GM12878 (cell line): ENCODE data around the gene CCS. TPM values are rescaled to one million over a fixed set of nuclear protein-coding genes. Genes with fewer than 3 reads are reported as not detected.

Experiments
- ATAC-seq: fragments of 200-7000 bp; cut with Tn5 transposase; 3 replicates; pipeline ENCODE4 v1.9.1; 2020; ENCODE audit warnings: mild to moderate bottlenecking, moderate library complexity
- BruUV-seq: library from RNA; stranded (reverse); fragments of 400-500 nt; replicated peaks from 2 replicates; lab custom pipeline; 2021; lab: Mats Ljungman, UMichigan
- CTCF ChIA-PET: fragments of 300-600 bp; sonication (Branson Sonifier 250); formaldehyde crosslinking; extraction: SDS; loops from one replicate; lab custom pipeline; 2021; ENCODE audit warnings: inconsistent platforms; lab: Yijun Ruan, JAX
- POLR2A ChIA-PET: fragments of 350-600 bp; formaldehyde crosslinking; extraction: SDS; loops from one replicate; lab custom pipeline; 2021; ENCODE audit warnings: inconsistent platforms; lab: Charles Lee
- RAD21 ChIA-PET: fragments of 300-600 bp; sonication (Branson Sonifier 250); formaldehyde crosslinking; loops from one replicate; lab custom pipeline; 2023; ENCODE audit warnings: antibody characterized with exemption; ENCODE audit not compliant: unreplicated experiment; lab: Charles Lee
- SMC1A ChIA-PET: fragments of 300-600 bp; sonication (Branson Sonifier 250); formaldehyde crosslinking; loops from one replicate; lab custom pipeline; 2023; ENCODE audit not compliant: unreplicated experiment, uncharacterized antibody; lab: Charles Lee
- DNase-seq: peaks from one replicate; pipeline ENCODE4 v3.0.0-alpha.2; 2011; ENCODE audit warnings: low read depth, low spot score
- FAIRE-seq: peaks from 3 replicates; lab custom pipeline; 2011; peaks lifted over from hg19 to GRCh38; lab: Jason Lieb, UNC
- H2AFZ ChIP-seq: 2 replicates; pipeline ENCODE4 v1.6.0; 2011; ENCODE audit warnings: low read depth, low read length, control low read depth; ENCODE audit not compliant: control insufficient read depth
- H3K27ac ChIP-seq: 2 replicates; pipeline ENCODE4 v1.5.1; 2011; ENCODE audit warnings: control low read depth; ENCODE audit not compliant: control insufficient read depth, insufficient read depth
- H3K27me3 ChIP-seq, 2 experiments: replicated peaks in 1 of 2; 2 replicates each; pipeline versions ENCODE4 v1.6.0 to v1.6.1; 2011; ENCODE audit warnings: low read length in 1 of 2; ENCODE audit not compliant: control insufficient read depth in 2 of 2, insufficient read depth in 2 of 2
- H3K36me3 ChIP-seq, 2 experiments: 2 replicates each; pipeline ENCODE4 v1.5.1; 2011; ENCODE audit warnings: low read length in 1 of 2; ENCODE audit not compliant: control insufficient read depth in 2 of 2, insufficient read depth in 2 of 2
- H3K4me1 ChIP-seq: 2 replicates; pipeline ENCODE4 v1.6.1; 2011; ENCODE audit warnings: mild to moderate bottlenecking, low read length, moderate library complexity, mixed read lengths; ENCODE audit not compliant: control insufficient read depth, insufficient read depth
- H3K4me2 ChIP-seq: 2 replicates; pipeline ENCODE4 v1.6.0; 2011; ENCODE audit warnings: control low read depth; ENCODE audit not compliant: control insufficient read depth, insufficient read depth
- H3K4me3 ChIP-seq: fragments of 200-600 bp; sonication (generic); 2 replicates; pipeline ENCODE4 v1.5.1; 2016
- H3K79me2 ChIP-seq: 2 replicates; pipeline ENCODE4 v1.6.0; 2011; ENCODE audit warnings: low read length; ENCODE audit not compliant: control insufficient read depth, insufficient read depth
- H3K9ac ChIP-seq: 2 replicates; pipeline ENCODE4 v1.8.0; 2011; ENCODE audit warnings: low read length, control low read depth, mixed read lengths; ENCODE audit not compliant: control insufficient read depth, insufficient read depth
- H3K9me3 ChIP-seq: replicated peaks from 3 replicates; pipeline ENCODE4 v1.5.1; 2011; ENCODE audit warnings: mild to moderate bottlenecking, low read length; ENCODE audit not compliant: control insufficient read depth, insufficient read depth
- H4K20me1 ChIP-seq: 2 replicates; pipeline ENCODE4 v1.6.0; 2011; ENCODE audit not compliant: control insufficient read depth, insufficient read depth
- E2F8 ChIP-seq: fragments of 450-650 bp; IDR thresholded peaks from 2 replicates; pipeline ENCODE4 v1.6.1; 2018; ENCODE audit warnings: mild to moderate bottlenecking, low read depth, moderate library complexity; ENCODE audit not compliant: partially characterized antibody
- HSF1 ChIP-seq: fragments of 150-350 bp; IDR thresholded peaks from 2 replicates; pipeline ENCODE4 v1.6.1; 2014; ENCODE audit warnings: mild to moderate bottlenecking, low read depth, low read length
- JUNB ChIP-seq: IDR thresholded peaks from 2 replicates; pipeline ENCODE4 v1.6.1; 2016; ENCODE audit warnings: antibody characterized with exemption, mild to moderate bottlenecking
- LARP7 ChIP-seq: fragments of 450-650 bp; IDR thresholded peaks from 2 replicates; pipeline ENCODE4 v1.6.1; 2017; ENCODE audit warnings: mild to moderate bottlenecking
- MAX ChIP-seq: IDR thresholded peaks from 2 replicates; pipeline ENCODE4 v1.6.1; 2012; ENCODE audit warnings: low read depth, low read length, improper control_type of control experiment
- MYB ChIP-seq: fragments of 150-350 bp; IDR thresholded peaks from 2 replicates; pipeline ENCODE4 v1.6.1; 2014; ENCODE audit warnings: mild to moderate bottlenecking, low read depth, low read length, borderline replicate concordance
- RELB ChIP-seq: fragments of 450-650 bp; IDR thresholded peaks from 2 replicates; pipeline ENCODE4 v1.6.1; 2017; ENCODE audit warnings: low read depth, mild to moderate bottlenecking, moderate library complexity
- SIN3A ChIP-seq: IDR thresholded peaks from 2 replicates; pipeline ENCODE4 v1.6.1; 2012; ENCODE audit warnings: low read depth, low read length, improper control_type of control experiment
- SIX5 ChIP-seq: IDR thresholded peaks from 2 replicates; pipeline ENCODE4 v1.6.1; 2011; ENCODE audit warnings: mild to moderate bottlenecking, low read depth, low read length, moderate library complexity; ENCODE audit not compliant: severe bottlenecking
- SUZ12 ChIP-seq: fragments of 200-600 bp; sonication (generic); IDR thresholded peaks from one replicate; pipeline ENCODE4 v1.6.1; 2018; ENCODE audit warnings: antibody characterized with exemption, mild to moderate bottlenecking; ENCODE audit not compliant: unreplicated experiment
- USF2 ChIP-seq: IDR thresholded peaks from 2 replicates; pipeline ENCODE4 v1.6.1; 2011; ENCODE audit warnings: low read depth, low read length, improper control_type of control experiment, borderline replicate concordance
- ZBTB33 ChIP-seq: fragments of 450-650 bp; IDR thresholded peaks from 2 replicates; pipeline ENCODE4 v1.6.1; 2017; ENCODE audit warnings: mild to moderate bottlenecking
- ZNF207 ChIP-seq: fragments of 450-650 bp; IDR thresholded peaks from 2 replicates; pipeline ENCODE4 v1.6.1; 2014; ENCODE audit warnings: antibody characterized with exemption, mild to moderate bottlenecking, borderline replicate concordance
- ZNF24 ChIP-seq: fragments of 450-650 bp; IDR thresholded peaks from 2 replicates; pipeline ENCODE4 v1.6.1; 2017; ENCODE audit warnings: antibody characterized with exemption, mild to moderate bottlenecking
- ZNF274 ChIP-seq: IDR thresholded peaks from one replicate; pipeline ENCODE4 v1.8.0; 2011; ENCODE audit not compliant: insufficient read length, insufficient read depth
- WGBS: methylation state at CpG from one replicate; pipeline ENCODE4 v1.1.6; 2016; ENCODE audit warnings: low lambda C conversion rate; ENCODE audit not compliant: insufficient replicate concordance, insufficient coverage; ENCODE audit errors: missing lambda C conversion rate; 5-methylcytosine and 5-hydroxymethylcytosine counted together
- in situ Hi-C: fragments of 300-500 bp; cut with MboI; formaldehyde crosslinking; loops from 9 replicates; pipeline ENCODE4 v1.14.3; 2018; ENCODE audit warnings: mixed read lengths
- intact Hi-C: fragments of 100-400 bp; cut with micrococcal nuclease; formaldehyde crosslinking; loops from one replicate; pipeline ENCODE4 v1.14.2; 2022; ENCODE audit not compliant: unreplicated experiment
- polyA plus RNA-seq, 11 experiments: library from polyadenylated mRNA; depleted of rRNA in 4 of 11; unstranded in 6 of 11; stranded (reverse) in 5 of 11; fragments of >200 nt; fragmentation: Nextera tagmentation in 4 of 11; fragmentation: Illumina TruSeq in 1 of 11; extraction: Ambion mirVana in 4 of 11; extraction: Trizol in 1 of 11; gene quantifications; 1 replicate in 1 of 11; 2 replicates in 10 of 11; pipeline versions ENCODE4 v1.2.1 to v1.2.3, GENCODE V29; 2011 to 2016; ENCODE audit warnings: inconsistent platforms in 2 of 11, missing spikeins in 2 of 11, low read depth in 1 of 11
- total RNA-seq, 4 experiments: library from RNA; depleted of rRNA in 3 of 4; stranded (reverse); fragments of >200 nt in 3 of 4; fragmentation: Illumina TruSeq in 1 of 4; extraction: Trizol in 1 of 4; gene quantifications; 2 replicates each; pipeline versions ENCODE4 v1.2.1 to v1.2.3, GENCODE V29; 2013 to 2021

CCS gene
- total and polyA plus RNA-seq, 10 of the 15 experiments (the other 5 are each of a cell fraction or from before 2014, with no cell fraction given) = 1.5 to 44.2 (median 30.6) TPM

GRCh38 chr11:66564538-66564937, 28.4 kb upstream of the CCS start:
- POLR2A ChIA-PET = no interaction called here
- no peaks in the 10 kb centered on the region for H3K9me3 ChIP-seq
- H3K4me3 ChIP-seq = no peak overlapping the region
- H3K27me3 ChIP-seq = peaks cover 0 to 6% of the 10 kb centered on the region in 2 experiments; a peak in 3 of 4 replicates
- H3K4me1 ChIP-seq = no peaks in the 10 kb centered on the region
- H3K79me2 ChIP-seq = no peaks in the 10 kb centered on the region
- no TSS peak for BruUV-seq
- TF ChIP-seq JUNB (no peak), E2F8 (no peak), MAX (no peak), SUZ12 (no peak), USF2 (no peak), MYB (no peak), HSF1 (no peak), SIX5 (no peak), LARP7 (no peak), SIN3A (no peak), ZNF274 (no peak), ZBTB33 (no peak), RELB (no peak), ZNF207 (no peak), ZNF24 (no peak)
- intact Hi-C loops (no loop called here), in situ Hi-C loops (no loop called here)
- H3K27ac ChIP-seq = no peak overlapping the region
- no peak overlapping the region for H3K9ac ChIP-seq
- H3K36me3 ChIP-seq = no peaks in the 10 kb centered on the region
- WGBS = 52% methylated on average over 14 of the region's 14 CpGs
- SMC1A ChIA-PET = no interaction called here
- FAIRE-seq = no peak
- ATAC-seq = no peak
- CTCF ChIA-PET = no interaction called here
- no peak for DNase-seq
- RAD21 ChIA-PET = no interaction called here
- H2AFZ ChIP-seq = no peak overlapping the region
- no peaks in the 10 kb centered on the region for H4K20me1 ChIP-seq
- H3K4me2 ChIP-seq = no peak overlapping the region
